Transverse colon (tissue), 4 donors: ENCODE data around the gene CRTAP. TPM values are rescaled to one million over a fixed set of nuclear protein-coding genes. Genes with fewer than 3 reads are reported as not detected.

Experiments
- DNase-seq: peaks from one replicate; pipeline ENCODE4 v3.0.0-alpha.2; 2019
- H3K27ac ChIP-seq, 4 donors: fragments of 200-600 bp; sonication (generic); 2 replicates each; pipeline ENCODE4 v1.5.1; 2016 to 2018; ENCODE audit warnings: inconsistent platforms in 4 of 4
- H3K27me3 ChIP-seq: fragments of 200-600 bp; sonication (generic); 2 replicates; pipeline ENCODE4 v1.5.1; 2017; ENCODE audit warnings: inconsistent platforms
- H3K36me3 ChIP-seq, 4 donors: fragments of 200-600 bp; sonication (generic); 2 replicates each; pipeline ENCODE4 v1.5.1; 2017 to 2019; ENCODE audit warnings: inconsistent platforms in 4 of 4
- H3K4me1 ChIP-seq, 4 donors: fragments of 200-600 bp; sonication (generic); 2 replicates each; pipeline ENCODE4 v1.5.1; 2017 to 2020; ENCODE audit warnings: inconsistent platforms in 4 of 4
- H3K4me3 ChIP-seq, 4 donors: fragments of 200-600 bp; sonication (generic); 1 replicate in 1 of 4; 2 replicates in 3 of 4; pipeline versions ENCODE4 v1.5.1 to v1.6.1; 2017 to 2019; ENCODE audit warnings: inconsistent platforms in 4 of 4
- H3K9me3 ChIP-seq, 2 donors: fragments of 200-600 bp; sonication (generic); 2 replicates each; pipeline ENCODE4 v1.5.1; 2017 to 2019; ENCODE audit warnings: inconsistent platforms in 2 of 2
- EP300 ChIP-seq: sonication (generic); formaldehyde crosslinking; IDR thresholded peaks from one replicate; pipeline ENCODE4 v1.6.1; 2017; ENCODE audit warnings: antibody characterized with exemption, low read depth
- POLR2A ChIP-seq: fragments of 450-650 bp; IDR thresholded peaks from one replicate; pipeline ENCODE4 v1.6.1; 2016; ENCODE audit warnings: antibody characterized with exemption, mild to moderate bottlenecking, moderate library complexity
- POLR2AphosphoS5 ChIP-seq, 3 donors: sonication (generic); formaldehyde crosslinking; IDR thresholded peaks; one replicate each; pipeline ENCODE4 v1.6.1; 2016; ENCODE audit warnings: antibody characterized with exemption in 3 of 3
- WGBS, 2 donors: methylation state at CpG; one replicate each; pipeline ENCODE4 v1.1.5; 2018; ENCODE audit warnings: low coverage in 1 of 2; 5-methylcytosine and 5-hydroxymethylcytosine counted together
- in situ Hi-C, 4 donors: fragments of 200-750 bp; cut with MboI; loops; one replicate each; pipeline versions ENCODE4 v1.15.0 to v1.15.1; 2017; ENCODE audit warnings: low sequenced_read_pairs in 3 of 4, low pct_ligation_motif_present in 1 of 4, low pct_unique_long_range_greater_than_20kb in 1 of 4
- intact Hi-C: fragments of 100-400 bp; cut with DNase I; formaldehyde crosslinking; loops from one replicate; pipeline ENCODE4 v1.15.1; 2023; ENCODE audit warnings: low total_unique reads
- small RNA-seq, 4 donors: library from RNA; depleted of rRNA; stranded (forward); fragments of <200 nt; gene quantifications; one replicate each; pipeline ENCODE3, GENCODE V24; 2016
- total RNA-seq, 4 donors: library from RNA; depleted of rRNA; stranded (reverse); fragments of >200 nt; gene quantifications; one replicate each; pipeline ENCODE4 v1.1.0, GENCODE V29; 2016
- TF ChIP-seq, protein P1 (sequence below), 5 experiments: fragments of 200-600 bp in 3 of 5; fragments of 450-650 bp in 2 of 5; sonication (generic) in 3 of 5; IDR thresholded peaks; 1 replicate in 2 of 5; 2 replicates in 3 of 5; pipeline ENCODE4 v1.5.1; 2016 to 2017; ENCODE audit warnings: antibody characterized with exemption in 5 of 5, inconsistent platforms in 3 of 5, mild to moderate bottlenecking in 2 of 5, moderate library complexity in 1 of 5

The CRTAP gene
- total RNA-seq, 4 donors from 2014 or later: 71.1 to 138 (median 88.8) TPM

DNA sequence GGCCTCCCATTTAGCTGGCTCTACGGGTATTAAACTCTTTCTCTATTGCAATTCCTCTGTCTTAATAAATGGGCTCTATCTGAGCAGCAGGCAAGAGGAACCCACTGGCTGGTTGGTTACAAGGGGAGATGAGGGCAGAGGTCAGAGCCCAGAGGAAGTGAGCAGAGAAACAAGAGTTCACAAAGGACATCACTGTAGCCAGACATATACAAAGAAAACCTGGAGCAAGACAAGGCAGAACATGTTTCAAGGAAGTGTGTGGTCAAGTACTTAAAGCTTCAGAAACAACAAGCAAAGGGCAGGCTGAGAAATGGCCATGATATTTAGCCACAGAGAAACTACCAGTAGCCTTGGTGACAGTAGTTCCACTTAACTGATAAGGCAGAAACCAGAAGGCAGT lies 80.5 kb downstream of the CRTAP start:
- DNase-seq: no peak
- WGBS, 2 donors: 80% methylated on average over 1 of the region's 1 CpG; no CpG with 5 or more reads in 1 of the 2 donors
- in situ Hi-C loops (no loop called here), intact Hi-C loops (no loop called here)
- Histone ChIP-seq H3K4me3 (no peak overlapping the region), H3K27me3 (no peaks in the 10 kb centered on the region), H3K27ac (no peak overlapping the region), H3K9me3 (no peaks in the 10 kb centered on the region), H3K36me3 (no peaks in the 10 kb centered on the region), H3K4me1 (no peaks in the 10 kb centered on the region)
- TF ChIP-seq POLR2AphosphoS5 (IDR thresholded peaks at IDR 0.05): no peak
- TF ChIP-seq, protein P1, sequence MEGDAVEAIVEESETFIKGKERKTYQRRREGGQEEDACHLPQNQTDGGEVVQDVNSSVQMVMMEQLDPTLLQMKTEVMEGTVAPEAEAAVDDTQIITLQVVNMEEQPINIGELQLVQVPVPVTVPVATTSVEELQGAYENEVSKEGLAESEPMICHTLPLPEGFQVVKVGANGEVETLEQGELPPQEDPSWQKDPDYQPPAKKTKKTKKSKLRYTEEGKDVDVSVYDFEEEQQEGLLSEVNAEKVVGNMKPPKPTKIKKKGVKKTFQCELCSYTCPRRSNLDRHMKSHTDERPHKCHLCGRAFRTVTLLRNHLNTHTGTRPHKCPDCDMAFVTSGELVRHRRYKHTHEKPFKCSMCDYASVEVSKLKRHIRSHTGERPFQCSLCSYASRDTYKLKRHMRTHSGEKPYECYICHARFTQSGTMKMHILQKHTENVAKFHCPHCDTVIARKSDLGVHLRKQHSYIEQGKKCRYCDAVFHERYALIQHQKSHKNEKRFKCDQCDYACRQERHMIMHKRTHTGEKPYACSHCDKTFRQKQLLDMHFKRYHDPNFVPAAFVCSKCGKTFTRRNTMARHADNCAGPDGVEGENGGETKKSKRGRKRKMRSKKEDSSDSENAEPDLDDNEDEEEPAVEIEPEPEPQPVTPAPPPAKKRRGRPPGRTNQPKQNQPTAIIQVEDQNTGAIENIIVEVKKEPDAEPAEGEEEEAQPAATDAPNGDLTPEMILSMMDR (IDR thresholded peaks at IDR 0.05): no peak
- TF ChIP-seq EP300: no peak
- TF ChIP-seq POLR2A: no peak

DNA sequence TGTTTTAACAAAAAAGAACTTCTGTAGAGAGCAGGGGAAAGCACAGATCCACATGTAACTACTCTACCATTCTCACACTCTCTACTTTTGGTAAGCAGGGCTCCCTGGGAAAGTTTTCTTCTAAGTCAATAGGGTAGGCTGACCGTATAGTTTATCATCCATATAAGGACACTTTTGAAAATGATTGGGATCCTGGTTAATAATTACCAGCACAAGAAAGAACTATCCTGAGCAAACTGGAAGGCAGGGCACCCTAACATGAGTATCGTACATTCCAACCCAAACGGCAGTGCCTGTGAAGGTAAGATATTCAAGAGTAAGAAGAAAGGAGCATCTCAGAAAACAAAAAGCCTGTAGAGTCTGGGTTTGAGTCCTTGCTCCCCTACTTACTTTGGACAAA lies 82.7 kb downstream of the CRTAP start:
- Histone ChIP-seq H3K4me3 (no peak overlapping the region), H3K9me3 (no peaks in the 10 kb centered on the region), H3K36me3 (no peaks in the 10 kb centered on the region), H3K27ac (no peak overlapping the region), H3K4me1 (no peaks in the 10 kb centered on the region), H3K27me3 (no peaks in the 10 kb centered on the region)
- intact Hi-C loops: no loop called here
- no peak for DNase-seq
- in situ Hi-C loops: no loop called here
- WGBS, 2 donors: 51 to 62% methylated on average over 3 of the region's 3 CpGs
- TF ChIP-seq EP300 (no peak), POLR2AphosphoS5 (IDR thresholded peaks at IDR 0.05) (no peak), POLR2A (no peak)
- TF ChIP-seq, protein P1 (IDR thresholded peaks at IDR 0.05): no peak

Small RNA genes within 50 kb of the gene (small RNA-seq; reads per million reads assigned to genes)
- gene AC123900.1 (0 reads per million in 4 donors), gene RN7SL296P (0 to 1.1 (median 0) reads per million in 4 donors), gene SUMO2P10 (0 reads per million in 4 donors)

Other genes with a start within 250 kb of the CRTAP start
- under 1 TPM in 1 of 4 donors, not detected in 3; 0.95 TPM for gene CCR4, start 162.4 kb upstream of the CRTAP start, total RNA-seq
- gene GLB1, start 16.9 kb upstream of the CRTAP start, total RNA-seq: 100 to 1,000 TPM in 1 of 4 donors, 10 to 100 TPM in 3; 24.5 to 105 (median 78.7) TPM
- gene TMPPE, start 16.9 kb upstream of the CRTAP start, total RNA-seq: 10 to 100 TPM in 3 of 4 donors, 1 to 10 TPM in 1; 5.0 to 19.5 (median 16.0) TPM
- under 1 TPM in 2 of 4 donors, not detected in 2; 0.32 to 0.55 TPM for gene SUSD5, start 104.8 kb downstream of the CRTAP start, total RNA-seq
- 1 to 10 TPM; 1.6 to 3.0 (median 2.6) TPM for gene FBXL2, start 163.4 kb downstream of the CRTAP start, total RNA-seq